ENCODE data around the gene SCAND1.
"Not testable (repeated sequence)": the region's sequence is repeated elsewhere in the genome, so short reads cannot be mapped to it uniquely, and the experiment has no call there.

Gene SCAND1

GRCh38 chr20:35954200-35954906, at the start of gene SCAND1:
TSS of gene SCAND1 (minus strand) at chr20:35954502. CDS start at chr20:35954284, 218 bp downstream.
- peak; percentile 98 for DNase-seq (ENCODE audit: low spot score)

- DNase-seq (ENCODE audit: low spot score) = no peak
Measured at GRCh38 chr20:36004045-36004444, 49.7 kb upstream of the SCAND1 start.

GRCh38 chr20:36002855-36003254, 48.6 kb upstream of the SCAND1 start:
- DNase-seq (ENCODE audit: low spot score) = no peak

DNA sequence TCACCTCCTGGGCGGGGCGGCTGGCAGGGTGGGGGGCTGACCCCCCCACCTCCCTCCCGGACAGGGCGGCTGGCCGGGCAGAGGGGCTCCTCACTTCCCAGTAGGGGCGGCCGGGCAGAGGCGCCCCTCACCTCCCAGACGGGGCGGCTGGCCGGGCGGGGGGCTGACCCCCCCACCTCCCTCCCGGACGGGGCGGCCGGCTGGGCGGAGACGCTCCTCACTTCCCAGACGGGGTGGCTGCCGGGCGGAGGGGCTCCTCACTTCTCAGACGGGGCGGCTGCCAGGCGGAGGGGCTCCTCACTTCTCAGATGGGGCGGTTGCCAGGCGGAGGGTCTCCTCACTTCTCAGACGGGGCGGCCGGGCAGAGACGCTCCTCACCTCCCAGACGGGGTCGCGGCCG, 47.0 kb upstream of the SCAND1 start:
- not testable (repeated sequence) for DNase-seq (ENCODE audit: low spot score)

DNA sequence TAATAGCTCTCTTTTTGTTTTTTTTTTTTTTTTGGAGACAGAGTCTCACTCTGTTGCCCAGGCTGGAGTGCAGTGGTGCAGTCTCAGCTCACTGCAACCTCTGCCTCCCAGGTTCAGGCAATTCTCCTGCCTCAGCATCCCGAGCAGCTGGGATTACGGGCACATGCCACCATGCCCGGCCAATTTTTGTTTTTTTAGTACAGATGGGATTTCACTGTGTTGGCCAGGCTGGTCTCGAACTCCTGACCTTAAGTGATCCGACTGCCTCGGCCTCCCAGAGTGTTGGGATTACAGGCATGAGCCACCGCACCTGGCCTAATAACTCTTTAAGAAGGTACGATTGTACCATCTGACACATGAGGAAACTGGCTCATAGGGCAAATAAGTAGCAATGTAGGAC, 42.2 kb upstream of the SCAND1 start:
- DNase-seq (ENCODE audit: low spot score) = not testable (repeated sequence)

GRCh38 chr20:35994994-35995453, 40.7 kb upstream of the SCAND1 start:
- DNase-seq (ENCODE audit: low spot score) = peak; percentile 57

- DNase-seq (ENCODE audit: low spot score) = peak; percentile 68
Measured at GRCh38 chr20:35992713-35993335, 38.5 kb upstream of the SCAND1 start.

- DNase-seq (ENCODE audit: low spot score) = no peak
Measured at GRCh38 chr20:35991142-35991771, 37.0 kb upstream of the SCAND1 start.

GRCh38 chr20:35988910-35989463, 34.7 kb upstream of the SCAND1 start:
- DNase-seq (ENCODE audit: low spot score) = no peak

DNA sequence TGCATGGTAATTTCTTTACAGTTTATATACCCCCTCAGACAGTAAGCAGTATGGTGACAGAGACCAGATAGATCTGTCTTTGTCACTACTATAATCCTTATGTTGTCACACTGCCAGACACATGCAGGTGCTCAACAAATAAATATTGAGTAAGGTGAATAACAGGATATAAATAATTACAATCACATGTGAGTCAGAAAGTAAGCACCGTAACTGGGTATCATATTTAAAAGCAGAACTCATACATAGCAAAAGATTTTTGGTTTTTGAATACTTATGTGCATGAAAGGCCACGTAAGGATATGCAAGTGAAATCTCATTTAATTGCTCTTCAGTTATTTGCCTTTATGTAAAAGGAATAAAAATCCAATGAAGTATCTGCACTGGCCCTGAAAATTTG, 31.5 kb upstream of the SCAND1 start:
- DNase-seq (ENCODE audit: low spot score) = no peak

GRCh38 chr20:35984382-35984781, 30.1 kb upstream of the SCAND1 start:
- DNase-seq (ENCODE audit: low spot score) = no peak

DNA sequence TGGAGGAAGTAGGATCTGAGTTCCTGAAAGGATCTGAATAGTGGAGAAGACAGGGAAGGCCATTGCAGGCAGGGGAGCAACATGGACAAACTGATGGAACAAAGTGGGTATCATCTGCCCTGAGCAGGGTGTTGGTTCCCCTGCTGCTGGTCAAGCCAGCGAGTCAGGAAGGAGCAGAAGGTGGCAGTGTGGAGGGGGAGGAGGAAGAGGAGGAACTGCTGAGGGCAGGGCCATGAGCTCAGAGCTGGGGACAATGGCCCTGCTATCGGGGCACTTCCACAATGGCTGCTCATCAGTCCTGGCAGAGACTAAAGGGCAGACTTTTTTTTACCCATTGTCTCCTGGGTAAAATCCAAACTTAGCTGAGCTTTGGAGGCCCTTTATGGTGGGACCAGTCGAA, 27.7 kb upstream of the SCAND1 start:
- DNase-seq (ENCODE audit: low spot score) = no peak

DNA sequence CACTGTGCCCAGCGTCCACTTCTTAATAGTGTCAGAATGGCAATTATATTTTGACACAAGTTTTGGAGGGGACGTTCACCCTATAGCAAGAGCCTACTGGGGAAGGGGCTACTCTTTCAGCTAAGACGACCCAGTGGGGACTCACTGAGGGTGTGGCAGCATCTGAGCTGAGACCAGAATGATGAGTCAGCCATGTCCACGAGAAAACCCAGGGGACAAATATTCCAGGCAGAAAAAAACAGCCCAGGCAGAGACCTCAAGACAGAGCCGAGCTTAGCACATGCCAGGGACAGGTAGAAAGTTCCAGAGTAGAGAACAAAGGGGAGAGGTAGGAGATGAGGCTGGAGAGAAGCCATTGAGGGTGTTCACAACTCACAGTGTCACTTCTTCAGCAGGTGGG, 25.2 kb upstream of the SCAND1 start:
- no peak for DNase-seq (ENCODE audit: low spot score)

DNA sequence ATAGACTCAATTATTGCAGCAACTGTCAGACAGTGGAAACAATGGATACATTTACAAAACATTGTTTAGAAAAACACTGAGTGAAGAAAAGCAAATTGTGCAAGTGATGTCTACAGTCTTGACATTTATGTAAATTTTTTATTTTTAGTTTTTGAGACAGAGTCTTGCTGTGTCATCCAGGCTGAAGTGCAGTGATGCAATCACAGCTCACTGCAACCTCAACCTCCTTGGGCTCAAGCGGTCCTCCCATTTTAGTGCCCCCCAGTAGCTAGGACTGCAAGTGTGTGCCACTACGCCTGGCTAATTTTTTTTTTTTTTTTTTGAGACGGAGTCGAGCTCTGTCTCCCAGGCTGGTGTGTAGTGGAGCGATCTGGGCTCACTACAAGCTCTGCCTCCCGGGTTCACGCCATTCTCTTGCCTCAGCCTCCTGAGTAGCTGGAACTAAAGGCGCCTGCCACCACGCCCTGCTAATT, 23.8 kb upstream of the SCAND1 start:
- no peak for DNase-seq (ENCODE audit: low spot score)

DNA sequence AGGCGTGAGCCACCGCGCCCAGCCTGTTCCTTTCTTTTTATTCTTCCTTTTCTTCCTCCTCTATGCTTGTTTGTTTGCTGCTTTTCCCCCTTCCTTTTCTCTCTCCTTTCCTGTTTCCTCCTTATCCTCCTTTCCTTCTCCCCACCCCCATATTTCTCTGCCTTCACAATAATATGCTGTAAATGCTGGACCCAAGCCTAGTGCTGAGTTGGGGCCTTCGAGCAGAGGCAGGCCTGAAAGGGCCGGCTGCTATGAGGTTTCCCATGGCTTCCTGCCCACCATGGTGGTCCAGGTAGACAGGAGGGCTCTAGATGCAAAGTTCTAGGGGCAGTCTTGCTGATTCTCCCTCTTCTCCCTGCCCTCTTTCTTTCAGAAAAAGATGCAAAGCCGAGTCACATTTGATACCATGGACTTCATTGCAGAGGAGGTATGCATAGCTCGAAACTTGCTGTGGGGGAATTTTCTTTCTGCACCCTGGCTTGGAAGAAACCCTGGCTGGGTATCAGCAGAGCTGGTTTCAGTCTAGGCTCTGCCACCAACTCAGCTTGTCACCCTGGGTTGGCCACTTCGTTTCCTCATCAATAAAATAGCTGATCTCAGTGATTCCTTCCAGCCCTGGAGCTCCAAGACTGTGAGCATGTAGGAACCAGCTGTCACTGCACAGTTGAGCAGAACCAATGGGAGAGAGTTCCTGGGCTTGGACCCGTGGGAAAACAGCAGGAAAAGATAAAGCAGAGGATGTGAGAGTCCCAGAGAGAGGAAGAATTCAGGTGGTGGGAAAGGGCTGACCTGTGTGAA, 21.5 kb upstream of the SCAND1 start:
- DNase-seq (ENCODE audit: low spot score) = no peak

- DNase-seq (ENCODE audit: low spot score) = no peak
Measured at GRCh38 chr20:35974256-35974655, 20.0 kb upstream of the SCAND1 start.

GRCh38 chr20:35972462-35972861, 18.2 kb upstream of the SCAND1 start:
- DNase-seq (ENCODE audit: low spot score) = no peak

DNA sequence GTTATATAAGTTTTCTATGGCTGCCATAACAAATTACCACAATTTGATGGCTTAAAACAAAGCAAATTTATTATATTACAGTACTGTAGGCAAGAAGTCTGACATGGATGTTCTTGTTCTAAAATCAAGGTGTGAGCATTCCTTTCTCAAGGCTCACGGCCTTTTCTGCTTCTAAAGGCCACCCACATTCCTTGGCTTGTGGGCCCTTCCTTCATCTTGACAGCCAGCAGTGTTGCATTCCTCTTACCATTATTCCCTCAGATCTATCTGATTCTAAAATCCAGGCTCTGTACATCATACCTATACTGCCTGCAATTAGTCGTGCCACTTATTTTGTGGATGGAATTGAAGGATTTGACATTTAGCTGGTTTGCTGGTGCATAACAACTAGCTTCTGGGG, 17.7 kb upstream of the SCAND1 start:
- no peak for DNase-seq (ENCODE audit: low spot score)

DNA sequence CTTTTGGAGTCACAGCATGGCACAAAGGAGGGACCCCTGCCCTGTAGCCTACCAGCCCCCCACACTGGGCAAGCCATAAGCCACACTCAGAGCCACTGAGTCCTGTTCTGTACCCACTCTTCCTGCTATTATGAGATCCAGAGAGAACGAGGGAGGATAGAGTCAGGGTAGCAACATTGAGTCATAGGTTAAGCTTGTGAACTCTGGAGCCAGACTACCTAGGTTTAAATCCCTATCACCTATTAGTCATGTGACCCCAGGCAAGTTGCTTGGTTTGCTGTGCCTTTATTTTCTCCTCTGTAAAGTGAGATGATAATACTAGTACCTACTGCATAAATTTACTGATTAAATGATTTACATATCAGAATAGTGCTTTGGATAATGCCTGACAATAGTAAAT, 14.6 kb upstream of the SCAND1 start:
- no peak for DNase-seq (ENCODE audit: low spot score)

DNA sequence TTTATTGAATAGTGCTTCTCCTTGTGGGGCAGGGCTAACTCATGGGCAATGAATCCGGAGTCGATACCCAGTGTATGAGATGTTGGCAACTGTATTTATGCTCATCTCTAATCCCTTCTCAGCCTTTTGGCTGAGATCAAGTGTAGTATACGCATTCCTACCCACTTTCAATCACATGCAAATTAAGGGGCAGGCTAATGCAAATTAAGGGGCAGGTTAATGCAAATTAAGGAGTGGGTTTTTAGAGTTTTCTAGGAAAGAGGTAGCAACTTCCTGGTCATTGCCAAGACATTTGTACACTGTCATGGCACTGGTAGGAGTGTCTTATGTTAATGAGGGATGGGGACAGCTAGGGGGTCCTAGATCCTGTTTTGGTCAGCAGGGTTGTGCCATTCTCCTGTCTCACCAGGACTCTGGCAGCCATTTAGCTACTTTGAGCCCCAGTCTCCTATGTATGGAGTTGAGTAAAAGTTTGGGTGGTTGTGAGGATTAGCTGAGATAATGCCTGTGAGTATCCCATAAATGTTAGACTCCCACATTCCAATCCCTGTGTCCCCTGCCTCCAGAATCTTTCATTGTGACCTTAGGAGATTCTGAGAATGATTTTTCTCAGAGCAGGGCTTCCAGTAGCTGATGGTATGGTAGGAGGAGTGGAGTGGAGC, 13.8 kb upstream of the SCAND1 start, which contains the start of gene CNBD2:
TSS of gene CNBD2 (plus strand) at position 612 of the 662 bp plus-strand sequence. CDS start 173 bp downstream, outside the sequence.
- DNase-seq (ENCODE audit: low spot score) = no peak

DNA sequence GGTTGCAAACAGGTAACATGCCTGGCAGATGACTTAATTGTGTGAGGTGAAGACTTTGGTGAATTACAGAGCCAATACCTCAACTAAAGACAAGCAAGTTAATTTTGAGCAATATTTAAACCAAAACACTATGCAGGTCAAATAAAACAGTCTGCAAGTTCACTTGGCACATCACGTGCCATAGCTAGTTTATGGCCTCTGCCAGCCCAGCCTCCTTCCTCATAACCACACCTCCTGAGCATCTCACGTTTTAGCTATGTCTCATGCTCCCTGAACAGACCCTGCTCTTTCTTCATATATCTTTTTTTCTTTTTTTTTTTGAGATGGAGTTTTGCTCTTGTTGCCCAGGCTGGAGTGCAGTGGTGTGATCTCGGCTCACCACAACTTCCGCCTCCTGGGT, 9.6 kb upstream of the SCAND1 start:
- no peak for DNase-seq (ENCODE audit: low spot score)

Data from hematopoietic multipotent progenitor cell treated with erythropoietin and hydrocortisone succinate and interleukin-3 and kit ligand, for 17 days (in vitro differentiated cells).